NCI-H748 treated with DMSO at 0.1 percent for 48 hours (cell line): ENCODE results near the gene PUS7L.
"Not testable (repeated sequence)": the region's sequence is repeated elsewhere in the genome, so short reads cannot be mapped to it uniquely, and the experiment has no call there.

Experiments used
- DNase-seq: peaks from one replicate; lab custom pipeline; 2025; lab: John Stamatoyannopoulos, UW

PUS7L gene

DNA sequence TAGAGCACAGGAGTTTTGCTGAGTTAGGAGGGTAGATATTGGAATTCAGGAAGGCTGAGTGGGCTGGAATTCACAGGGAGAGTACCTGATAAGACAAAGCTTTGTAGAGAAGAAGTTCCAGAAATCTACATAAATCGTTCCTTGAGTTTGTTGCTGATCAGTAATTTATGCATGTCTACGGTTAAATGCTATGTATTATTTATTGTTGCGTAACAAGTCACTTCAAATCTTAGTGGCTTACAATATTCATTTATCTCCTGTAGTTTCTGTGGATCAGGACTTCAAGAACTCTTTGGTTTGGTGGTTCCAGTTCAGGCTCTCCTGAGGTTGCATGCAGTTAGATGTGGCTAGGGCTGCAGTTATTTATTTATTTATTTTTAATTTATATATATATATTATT, 7.8 kb downstream of the PUS7L start:
- DNase-seq: no peak

DNA sequence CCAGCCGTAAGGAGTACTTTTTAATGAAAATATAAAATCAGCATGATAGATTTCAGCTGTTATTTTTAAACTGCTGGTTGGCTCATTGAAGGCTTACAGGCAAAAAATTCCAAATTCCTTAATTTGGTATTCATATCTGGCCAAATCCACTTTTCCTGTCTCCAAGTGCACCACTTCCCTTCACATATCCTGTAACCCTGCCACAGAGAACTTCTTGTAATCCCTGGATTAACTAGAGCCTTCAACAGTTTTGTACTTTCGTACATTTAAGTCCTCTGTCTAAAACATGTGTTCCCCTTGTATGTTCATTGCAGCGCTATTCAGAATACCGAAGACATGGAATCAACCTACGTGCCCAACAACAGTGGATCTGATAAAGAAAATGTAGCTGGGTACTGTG, 9.6 kb downstream of the PUS7L start:
- no peak for DNase-seq

DNA sequence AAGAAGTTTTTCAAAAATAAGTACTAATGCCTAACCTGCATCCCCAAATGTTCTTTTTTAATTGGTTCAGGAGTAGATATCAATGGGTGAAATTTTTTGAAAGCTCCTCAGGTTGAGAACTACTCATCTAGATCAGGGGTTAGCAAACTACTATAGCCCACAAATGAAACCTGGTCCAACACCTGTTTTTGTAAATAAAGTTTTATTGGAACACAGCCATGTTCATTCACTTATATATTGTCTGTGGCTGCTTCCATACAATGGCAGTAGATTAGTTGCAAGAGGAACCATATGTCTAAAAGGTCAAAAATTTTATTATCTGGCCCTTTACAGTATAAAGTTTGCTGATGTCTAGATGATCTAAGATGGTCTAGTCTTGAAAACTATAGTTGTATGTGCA, 13.8 kb downstream of the PUS7L start:
- no peak for DNase-seq

DNA sequence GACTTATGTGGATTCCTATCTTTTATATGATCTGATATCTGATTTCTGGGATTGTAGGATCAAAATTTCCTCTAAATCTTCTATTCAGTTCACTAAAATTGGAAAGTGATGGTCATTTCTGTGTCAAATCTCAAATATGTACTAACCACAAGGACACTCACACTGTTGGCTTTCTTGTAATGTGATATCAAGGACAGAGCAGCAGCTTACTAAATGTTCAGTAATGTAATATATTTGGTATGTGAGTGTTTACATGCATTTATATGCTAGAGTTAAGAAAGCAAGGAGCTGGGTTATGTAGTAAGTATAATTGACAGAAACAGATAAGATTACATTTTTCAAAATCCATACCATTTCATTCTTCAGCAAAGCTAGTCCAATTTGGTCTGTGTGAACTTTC, 16.5 kb downstream of the PUS7L start:
- no peak for DNase-seq

DNA sequence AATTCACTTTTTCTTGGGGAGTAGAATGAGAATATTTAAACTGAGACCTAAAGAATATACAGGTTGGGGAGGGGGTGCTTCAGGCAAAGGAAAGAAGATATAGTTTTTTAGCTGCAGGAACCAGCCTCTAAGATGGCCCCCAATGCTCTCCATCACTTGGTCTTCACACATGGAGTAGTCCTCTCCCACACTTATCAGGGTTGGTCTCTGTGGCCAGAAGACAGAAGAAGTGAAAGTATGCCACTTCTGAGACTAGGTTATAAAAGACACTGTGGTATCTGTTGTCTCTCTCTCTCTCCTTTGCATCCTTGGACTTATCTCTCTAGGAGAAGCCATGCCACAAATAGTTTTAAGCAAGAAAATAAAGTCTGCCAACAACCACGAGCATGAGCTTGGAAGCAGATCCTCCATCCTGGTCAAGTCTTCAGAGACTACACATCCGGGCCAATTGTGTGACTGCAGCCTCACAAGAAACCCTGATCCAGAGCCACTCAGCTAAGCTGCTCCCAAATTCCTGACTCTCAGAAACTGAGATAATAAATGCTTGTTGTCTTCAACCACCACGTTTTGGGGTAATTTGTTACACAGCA, 18.0 kb downstream of the PUS7L start:
- no peak for DNase-seq

DNA sequence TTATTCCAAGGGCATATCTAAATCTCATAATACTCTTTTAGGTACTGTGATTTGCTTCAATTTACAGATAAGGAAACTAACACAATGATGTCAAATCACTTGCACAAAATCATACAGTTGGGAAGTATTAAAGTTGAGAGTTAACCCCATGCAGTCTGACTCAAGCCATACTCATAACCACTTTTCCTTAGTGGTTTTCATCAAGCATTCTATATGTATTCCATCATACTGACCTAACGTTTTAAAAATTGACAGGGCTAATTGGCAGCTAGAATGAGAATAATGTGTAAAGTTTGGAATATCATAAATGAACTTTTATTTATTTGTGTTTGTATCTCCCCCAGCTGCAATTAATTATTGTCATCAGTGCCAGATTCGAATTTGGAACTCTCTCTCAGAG, 20.9 kb downstream of the PUS7L start:
- no peak for DNase-seq

DNA sequence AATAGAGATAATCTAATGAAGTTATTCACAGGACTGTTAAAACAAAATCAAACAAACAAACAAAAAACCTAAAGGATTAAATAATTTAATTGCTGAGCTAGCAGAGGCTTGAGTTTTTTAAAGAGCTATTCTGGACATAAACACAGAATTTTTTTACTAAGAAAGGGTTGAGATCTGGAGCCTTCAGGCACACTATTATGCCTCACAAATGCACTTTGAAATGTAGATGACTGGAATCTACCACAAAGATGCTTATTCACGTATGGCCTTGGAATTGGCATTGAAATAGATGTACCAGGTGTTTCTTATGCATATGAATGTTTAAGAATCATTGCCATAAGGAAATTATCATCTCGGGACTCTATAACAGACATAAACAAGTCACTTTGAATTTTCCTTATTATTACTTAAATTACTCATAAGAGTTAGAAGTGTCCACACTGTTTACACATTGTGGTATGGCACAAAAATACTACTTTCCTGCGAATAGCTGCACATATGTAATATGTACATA, 21.6 kb downstream of the PUS7L start:
- no peak for DNase-seq

DNA sequence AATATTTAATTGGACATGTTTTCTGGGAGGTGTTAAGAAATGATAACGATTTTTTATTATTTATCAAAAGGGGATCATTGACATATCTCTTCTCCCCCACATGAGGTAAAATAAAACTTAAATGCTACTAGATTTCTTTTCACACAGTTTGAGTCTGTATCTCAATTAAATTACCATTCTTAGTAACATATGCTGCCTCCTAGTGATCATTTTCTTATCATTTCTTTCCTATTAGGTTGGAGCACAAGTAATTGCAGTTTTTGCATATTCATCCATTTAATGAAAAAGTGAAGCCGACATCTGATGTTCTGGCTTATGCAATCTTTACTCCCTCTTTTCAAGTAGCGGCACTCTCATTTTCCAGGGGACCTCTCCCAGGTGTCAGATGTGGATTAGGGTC, 24.9 kb downstream of the PUS7L start:
- DNase-seq: no peak

DNA sequence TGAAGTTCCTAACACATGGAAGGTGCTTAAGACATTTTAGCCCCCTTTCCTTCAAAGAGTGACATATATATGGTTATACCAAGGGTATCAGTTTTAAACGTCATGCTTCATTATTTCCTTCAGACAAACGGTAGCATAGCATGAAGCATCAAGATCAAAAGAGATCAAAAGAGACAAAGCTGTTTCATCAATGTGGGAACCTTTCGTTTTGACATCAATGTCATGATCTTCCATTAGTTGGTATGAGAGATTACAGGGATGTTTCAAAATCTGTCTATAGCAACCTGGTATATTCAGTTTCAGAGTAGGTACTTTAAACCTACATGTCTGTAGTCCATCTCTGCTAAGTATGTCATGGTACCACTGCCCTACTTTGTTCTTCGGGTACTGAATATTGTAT, 28.3 kb downstream of the PUS7L start:
- no peak for DNase-seq

DNA sequence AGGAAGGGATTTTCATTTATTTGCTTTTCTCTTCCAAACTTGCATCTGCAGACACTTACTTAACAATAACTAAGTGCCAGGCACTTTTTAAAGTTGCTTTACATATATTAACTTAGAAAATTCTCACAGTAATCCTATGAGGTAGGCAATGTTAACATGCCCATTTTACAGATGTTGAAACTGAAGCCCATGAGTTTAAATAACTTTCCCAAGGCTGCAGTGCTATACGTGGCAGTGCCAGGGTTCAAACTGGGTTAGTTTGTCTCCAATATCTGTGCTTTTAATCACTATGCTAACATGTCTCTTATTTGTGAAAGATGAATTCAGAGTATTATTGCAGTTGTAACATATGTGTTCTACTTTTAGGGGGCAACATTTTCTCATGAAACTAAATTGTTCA, 29.9 kb downstream of the PUS7L start:
- no peak for DNase-seq

DNA sequence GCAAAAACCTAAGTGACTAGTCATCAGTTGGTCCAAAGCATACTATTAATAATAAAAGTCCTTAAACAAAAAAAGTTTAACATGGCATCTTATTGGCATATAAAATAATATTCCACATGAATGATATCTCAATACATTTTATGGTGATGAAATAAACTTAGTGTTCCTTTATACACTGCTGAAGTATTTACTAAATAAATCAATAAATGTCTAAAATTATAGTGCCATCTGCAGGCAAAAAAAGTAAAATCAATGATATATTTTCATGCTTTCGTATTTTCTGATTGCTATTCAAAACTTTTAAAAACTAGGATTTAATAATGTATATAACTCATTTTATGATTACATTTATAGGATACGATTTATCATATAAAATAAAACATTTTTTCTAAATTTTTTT, 30.5 kb downstream of the PUS7L start:
- no peak for DNase-seq

DNA sequence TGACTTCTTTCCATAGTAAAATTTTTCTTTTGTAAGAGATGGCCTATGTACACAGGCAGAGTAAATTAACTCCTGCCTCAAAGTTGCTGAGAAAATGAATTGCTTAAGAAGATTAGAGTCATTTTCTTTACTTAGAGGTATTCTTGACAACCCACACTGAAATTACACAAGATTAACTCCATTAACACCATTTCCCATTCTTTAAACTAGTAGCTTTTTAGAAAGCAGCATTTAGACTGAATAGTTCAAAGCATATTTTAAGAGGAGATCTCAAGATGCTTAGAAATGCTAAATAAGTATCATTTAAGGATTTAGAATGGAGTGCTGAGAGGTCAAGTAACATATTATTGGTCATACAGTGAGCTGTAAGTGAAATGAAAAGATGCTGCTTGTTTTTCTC, 35.5 kb downstream of the PUS7L start:
- DNase-seq: no peak

DNA sequence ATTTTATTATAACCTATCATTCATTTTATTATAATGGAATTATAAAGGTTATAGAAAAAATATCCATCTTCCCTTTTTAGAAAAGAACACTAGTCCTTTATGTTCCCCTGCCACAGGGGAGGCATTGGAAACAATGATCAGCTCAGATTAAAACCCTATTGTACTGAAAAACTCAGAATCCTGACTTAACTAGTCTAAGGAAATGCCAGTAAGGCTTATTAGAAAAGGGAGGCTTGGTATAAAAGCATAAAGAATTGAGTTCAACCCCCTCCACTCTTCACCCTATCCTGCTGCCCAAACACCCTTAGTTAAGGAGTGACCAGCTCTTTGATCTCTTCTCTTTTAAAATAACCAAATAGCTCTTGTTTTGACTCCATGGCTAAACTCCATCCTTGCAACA, 36.0 kb downstream of the PUS7L start:
- no peak for DNase-seq

DNA sequence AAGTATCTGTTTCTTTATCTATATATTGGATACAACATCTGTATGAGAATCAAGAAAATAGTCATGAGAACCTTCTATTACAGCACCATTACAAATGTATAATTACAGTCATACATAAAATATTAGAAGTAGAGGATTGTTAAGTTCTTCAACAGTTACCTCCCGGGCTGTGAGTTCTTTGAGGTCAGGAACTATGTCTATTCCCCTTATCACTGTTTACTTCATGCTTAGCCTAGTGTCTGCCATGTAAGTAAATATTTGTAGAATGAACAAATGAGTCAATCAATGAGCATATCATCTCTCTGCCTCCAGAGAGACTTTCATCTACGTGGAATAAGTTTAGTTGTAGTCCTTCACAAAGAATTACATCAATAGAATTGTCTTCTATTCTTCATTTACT, 47.2 kb downstream of the PUS7L start:
- DNase-seq: no peak

DNA sequence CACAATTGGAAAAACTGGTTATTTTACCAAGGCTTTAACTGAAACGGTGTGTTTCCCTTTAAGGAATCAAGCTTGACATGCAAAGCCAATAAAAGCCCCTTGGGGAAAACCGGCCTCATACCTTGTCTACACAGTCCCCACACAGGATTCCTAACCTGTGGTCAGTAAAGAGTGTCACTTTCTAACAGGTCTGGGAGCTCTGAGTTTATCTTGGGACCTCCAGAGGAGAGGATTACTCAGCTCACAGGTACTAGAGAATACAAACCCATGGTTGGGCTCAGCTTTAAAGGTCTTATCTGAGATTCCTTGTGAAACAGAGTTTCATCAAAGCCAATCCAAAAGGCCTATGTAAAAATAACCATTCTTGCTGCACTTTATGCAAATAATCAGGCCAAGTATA, 54.8 kb downstream of the PUS7L start:
- DNase-seq: not testable (repeated sequence)

DNA sequence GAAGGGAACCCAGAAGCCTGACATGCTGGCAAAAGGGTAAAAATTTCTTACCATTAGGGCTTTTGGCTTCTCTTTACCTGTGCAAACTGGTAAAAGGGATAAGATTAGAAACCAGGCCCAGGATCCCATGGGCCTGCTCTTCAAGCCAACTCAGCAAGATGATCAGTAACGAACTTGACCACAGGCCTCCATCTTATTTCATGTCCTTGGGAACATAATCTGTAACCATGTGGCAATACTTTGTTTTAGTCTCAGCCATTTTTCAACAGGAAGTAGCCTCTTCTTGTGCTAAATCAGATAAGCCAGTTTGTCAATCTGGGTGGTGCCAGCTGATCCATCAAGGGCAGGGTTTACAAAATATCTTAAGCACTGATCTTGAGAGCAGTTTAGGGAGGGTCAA, 57.4 kb downstream of the PUS7L start:
- DNase-seq: not testable (repeated sequence)

DNA sequence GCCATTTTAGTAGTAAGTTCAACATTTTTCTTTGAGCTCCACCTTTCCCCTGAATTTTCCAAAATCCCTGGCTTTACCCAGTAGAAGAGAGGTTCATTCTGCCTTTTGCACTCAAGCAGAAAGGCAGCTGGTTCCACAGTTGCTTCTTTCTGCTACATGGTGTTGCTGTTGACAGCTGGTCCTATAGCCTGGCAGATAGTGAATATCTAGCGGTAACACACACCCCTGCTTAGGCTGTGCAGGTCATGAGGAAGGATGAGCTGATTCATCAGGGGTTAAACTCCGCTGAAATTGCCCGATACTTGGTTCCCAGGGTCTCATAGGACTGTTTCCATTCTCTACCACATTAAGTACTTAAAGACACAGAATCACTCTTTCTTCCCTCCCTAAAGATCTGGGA, 62.4 kb downstream of the PUS7L start:
- DNase-seq: no peak

DNA sequence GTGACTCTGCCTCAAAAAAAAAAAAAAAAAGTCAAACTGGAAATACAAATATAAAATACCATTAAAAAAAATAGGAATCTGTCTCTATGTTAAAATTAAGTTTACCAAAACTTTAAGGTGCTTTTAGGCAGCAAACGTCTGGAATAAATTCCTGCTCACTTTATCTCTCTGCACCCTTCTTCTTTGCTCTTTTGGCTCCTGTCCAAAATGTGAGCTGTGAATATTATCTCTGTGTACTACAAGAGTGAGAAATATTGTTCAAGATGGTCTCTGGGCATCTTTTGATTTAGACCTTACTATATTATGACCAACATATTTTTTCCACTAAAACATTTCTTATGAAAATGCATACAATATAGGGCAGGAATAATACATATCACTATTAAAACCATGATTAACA, 63.7 kb downstream of the PUS7L start:
- DNase-seq: no peak

DNA sequence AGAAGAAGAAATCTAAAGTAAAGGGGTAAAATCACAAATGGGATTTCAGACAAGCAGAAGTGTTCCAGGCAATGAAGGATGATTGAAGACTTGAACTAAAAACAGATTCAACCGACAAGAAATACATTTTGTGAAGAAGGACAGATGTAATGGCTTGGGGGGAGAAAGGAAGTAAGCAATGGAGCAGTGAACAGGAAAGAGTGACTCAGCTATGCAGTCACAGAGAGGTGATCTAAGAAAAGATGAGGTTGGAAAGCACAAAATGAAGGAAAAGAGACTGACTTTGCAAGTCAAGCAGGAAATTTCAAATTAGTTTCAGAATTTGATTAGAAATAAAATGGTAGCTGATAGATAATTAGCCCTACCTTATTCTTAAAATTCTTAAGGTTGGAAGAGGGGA, 66.5 kb downstream of the PUS7L start:
- DNase-seq: no peak

DNA sequence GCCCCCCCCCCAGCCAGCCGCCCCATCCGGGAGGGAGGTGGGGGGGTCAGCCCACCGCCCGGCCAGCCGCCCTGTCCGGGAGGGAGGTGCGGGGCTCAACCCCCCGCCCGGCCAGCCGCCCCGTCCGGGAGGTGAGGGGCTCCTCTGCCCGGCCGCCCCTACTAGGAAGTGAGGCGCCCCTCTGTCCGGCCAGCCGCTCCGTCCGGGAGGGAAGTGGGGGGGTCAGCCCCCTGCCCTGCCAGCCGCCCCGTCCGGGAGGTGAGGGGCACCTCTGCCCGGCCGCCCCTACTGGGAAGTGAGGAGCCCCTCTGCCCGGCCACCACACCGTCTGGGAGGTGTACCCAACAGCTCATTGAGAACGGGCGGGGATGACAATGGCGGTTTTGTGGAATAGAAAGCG, 73.1 kb downstream of the PUS7L start:
- DNase-seq: not testable (repeated sequence)

DNA sequence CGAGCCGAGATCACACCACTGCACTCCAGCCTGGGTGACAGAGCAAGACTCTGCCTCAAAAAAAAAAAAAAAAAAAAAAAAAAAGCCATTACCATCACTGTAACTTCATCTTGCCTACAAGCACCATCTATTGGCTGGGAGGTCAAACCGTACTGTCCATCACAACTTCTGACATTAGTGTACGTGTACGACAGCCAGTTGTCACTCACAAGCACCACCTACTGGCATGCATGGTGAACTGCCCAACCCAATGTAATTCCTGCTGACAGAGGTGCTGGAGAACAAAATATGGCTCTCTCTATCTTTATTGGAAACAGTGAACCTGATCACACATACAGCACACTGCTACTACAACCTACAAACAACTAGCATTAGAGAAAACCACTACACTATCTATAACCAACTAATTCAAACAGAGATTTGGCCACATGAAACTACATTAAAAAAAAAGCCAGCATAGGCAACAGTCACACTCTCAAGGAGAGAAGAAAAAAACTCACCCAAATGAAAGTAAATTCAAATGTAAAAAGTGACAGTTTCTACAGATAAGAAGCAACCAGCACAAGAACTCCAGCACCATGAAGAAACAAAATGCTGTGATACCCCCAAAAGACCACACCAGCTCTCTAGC, 82.3 kb downstream of the PUS7L start:
- no peak for DNase-seq

DNA sequence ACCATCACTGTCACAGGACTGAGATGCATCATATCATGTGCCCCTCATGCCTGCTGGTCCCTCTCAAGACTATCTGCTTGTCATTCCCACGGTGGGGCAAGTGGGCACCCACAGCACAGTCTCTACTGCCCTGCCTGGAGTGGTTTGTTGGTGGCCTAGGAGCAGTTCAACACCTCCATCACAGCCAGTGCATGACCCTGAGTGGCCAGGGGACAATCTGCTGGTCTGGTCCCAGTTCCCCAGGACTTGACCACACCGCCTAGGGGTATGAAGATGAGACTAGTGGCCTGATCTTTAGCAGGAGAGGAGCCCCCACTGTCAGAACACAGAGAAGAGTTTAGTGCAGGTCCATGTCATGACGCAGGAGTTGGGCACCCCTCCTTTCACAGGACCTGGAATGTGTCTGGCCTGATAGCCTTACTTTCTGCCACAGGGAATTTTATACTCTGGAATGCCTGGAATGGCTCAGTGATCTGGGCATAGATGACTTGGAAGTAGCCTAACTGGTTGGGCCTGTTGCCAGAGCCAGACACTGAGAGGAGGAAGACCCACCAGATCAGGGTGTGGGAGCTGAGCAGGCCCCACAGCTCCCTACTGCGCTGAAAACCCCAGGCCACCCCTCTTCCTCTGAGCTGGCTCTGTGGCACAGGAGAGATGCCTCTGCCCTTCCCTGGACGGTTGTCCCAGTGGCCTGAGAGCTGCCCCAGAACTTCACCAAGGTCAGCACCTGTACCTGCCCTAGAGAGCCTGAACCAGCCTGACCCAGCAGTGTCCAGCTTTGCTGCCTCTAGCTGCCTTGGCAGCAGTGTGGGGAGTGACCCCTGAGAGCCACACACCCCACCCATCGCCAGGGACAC, 83.3 kb downstream of the PUS7L start:
- DNase-seq: no peak

DNA sequence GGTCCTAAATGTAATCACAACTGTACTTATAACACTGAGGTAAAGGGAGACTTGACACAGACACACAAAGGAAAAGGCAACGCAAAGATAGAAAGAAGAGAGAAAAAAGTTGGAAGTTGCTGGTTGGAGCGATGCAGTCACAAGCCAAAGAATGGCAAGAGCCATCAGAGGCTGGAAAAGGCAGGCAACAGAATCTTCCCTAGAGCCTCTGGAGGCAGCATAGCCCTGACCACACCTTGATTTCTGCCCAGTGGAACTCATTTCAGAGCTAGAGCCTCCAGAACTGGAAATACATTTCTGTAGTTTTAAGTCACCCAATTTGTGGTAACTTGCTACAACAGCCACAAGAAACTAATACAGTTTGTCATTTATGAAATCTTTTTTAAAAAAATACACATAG, 89.2 kb downstream of the PUS7L start:
- no peak for DNase-seq
